GM10847 (cell line): ENCODE measurements around the gene TXNL4A.

Experiments
- POLR2A ChIP-seq: IDR thresholded peaks from 2 replicates; pipeline ENCODE4 v1.6.1; 2011; ENCODE audit not compliant: insufficient read length; ENCODE audit errors: extremely low read depth

Gene TXNL4A

GRCh38 chr18:80002468-80002867 lies 14.1 kb upstream of the TXNL4A start:
- no peak for TF ChIP-seq POLR2A

GRCh38 chr18:80000877-80001276 lies 12.5 kb upstream of the TXNL4A start:
- TF ChIP-seq POLR2A = no peak

GRCh38 chr18:79991494-79991893 lies 3.1 kb upstream of the TXNL4A start:
- no peak for TF ChIP-seq POLR2A

GRCh38 chr18:79989195-79989497 lies 783 bp upstream of the TXNL4A start:
- TF ChIP-seq POLR2A = no peak

- no peak for TF ChIP-seq POLR2A
Measured at GRCh38 chr18:79988071-79988450, 302 bp downstream of the TXNL4A start.

- TF ChIP-seq POLR2A = no peak
Measured at GRCh38 chr18:79987566-79987965, 797 bp downstream of the TXNL4A start.

GRCh38 chr18:79986726-79987125 lies 1.6 kb downstream of the TXNL4A start:
- TF ChIP-seq POLR2A = no peak

GRCh38 chr18:79985172-79985571 lies 3.2 kb downstream of the TXNL4A start:
- no peak for TF ChIP-seq POLR2A

- no peak for TF ChIP-seq POLR2A
Measured at GRCh38 chr18:79983793-79984192, 4.6 kb downstream of the TXNL4A start.

GRCh38 chr18:79983253-79983652 lies 5.1 kb downstream of the TXNL4A start:
- TF ChIP-seq POLR2A = no peak

- TF ChIP-seq POLR2A = no peak
Measured at GRCh38 chr18:79982736-79983135, 5.6 kb downstream of the TXNL4A start.

GRCh38 chr18:79980585-79980984 lies 7.8 kb downstream of the TXNL4A start:
- TF ChIP-seq POLR2A = no peak

GRCh38 chr18:79979843-79980242 lies 8.5 kb downstream of the TXNL4A start:
- TF ChIP-seq POLR2A = no peak

GRCh38 chr18:79975985-79976680 lies 12.2 kb downstream of the TXNL4A start:
- TF ChIP-seq POLR2A = no peak

GRCh38 chr18:79975043-79975442 lies 13.3 kb downstream of the TXNL4A start:
- TF ChIP-seq POLR2A = no peak

- no peak for TF ChIP-seq POLR2A
Measured at GRCh38 chr18:79974025-79974654, 14.2 kb downstream of the TXNL4A start.

GRCh38 chr18:79973517-79973916 lies 14.8 kb downstream of the TXNL4A start:
- no peak for TF ChIP-seq POLR2A
